NCI-H1105 treated with DMSO at 0.1 percent for 48 hours (cell line): ENCODE results near the gene ANKRD40CL.
"Not testable (repeated sequence)": the region's sequence is repeated elsewhere in the genome, so short reads cannot be mapped to it uniquely, and the experiment has no call there.

ENCODE experiments used
- DNase-seq: peaks from one replicate; lab custom pipeline; 2025; lab: John Stamatoyannopoulos, UW

The ANKRD40CL gene

DNA sequence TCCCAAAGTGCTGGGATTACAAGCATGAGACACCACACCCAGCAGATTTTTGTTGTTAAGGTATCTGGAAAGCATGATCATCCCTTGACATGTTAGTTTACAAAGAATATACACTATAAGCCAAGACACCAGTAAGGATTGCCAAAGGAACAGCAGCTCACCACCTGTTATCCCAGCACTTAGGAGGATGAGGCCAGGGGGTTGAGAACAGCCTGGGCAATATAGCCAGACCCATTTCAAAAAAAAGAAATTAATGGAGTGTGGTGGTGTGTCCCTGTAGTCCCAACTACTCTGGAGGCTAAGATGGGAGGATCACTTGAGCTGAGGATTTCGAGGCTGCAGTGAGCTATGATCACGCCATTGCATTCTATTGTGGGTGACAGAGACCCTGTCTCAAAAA, 5.1 kb downstream of the ANKRD40CL start:
- DNase-seq = no peak

DNA sequence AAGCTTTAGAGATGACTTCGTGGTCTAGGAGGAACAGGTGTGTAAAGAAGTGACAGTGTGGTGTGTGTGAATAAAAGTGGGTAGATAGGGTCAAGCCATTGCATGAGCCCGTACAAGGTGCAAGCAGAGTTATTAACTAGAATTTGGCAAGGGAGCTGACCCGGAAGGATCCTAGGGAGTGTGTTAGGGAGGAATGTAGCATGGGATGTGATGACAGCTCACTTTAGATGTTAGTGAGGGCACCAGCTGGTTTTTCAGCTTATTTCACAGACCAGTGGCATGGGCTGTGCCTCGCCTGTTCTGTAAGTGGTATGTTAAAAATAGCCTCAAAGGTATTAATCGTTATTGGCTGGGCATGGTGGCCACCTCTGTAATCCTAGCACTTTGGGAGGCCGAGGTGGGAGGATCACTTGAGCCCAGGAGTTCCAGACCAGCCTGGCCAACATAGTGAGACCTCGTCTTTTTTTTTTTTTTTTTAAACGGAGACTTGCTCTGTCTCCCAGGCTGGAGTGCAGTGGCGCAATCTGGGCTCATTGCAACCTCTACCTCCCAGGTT, 8.3 kb downstream of the ANKRD40CL start:
- no peak for DNase-seq

DNA sequence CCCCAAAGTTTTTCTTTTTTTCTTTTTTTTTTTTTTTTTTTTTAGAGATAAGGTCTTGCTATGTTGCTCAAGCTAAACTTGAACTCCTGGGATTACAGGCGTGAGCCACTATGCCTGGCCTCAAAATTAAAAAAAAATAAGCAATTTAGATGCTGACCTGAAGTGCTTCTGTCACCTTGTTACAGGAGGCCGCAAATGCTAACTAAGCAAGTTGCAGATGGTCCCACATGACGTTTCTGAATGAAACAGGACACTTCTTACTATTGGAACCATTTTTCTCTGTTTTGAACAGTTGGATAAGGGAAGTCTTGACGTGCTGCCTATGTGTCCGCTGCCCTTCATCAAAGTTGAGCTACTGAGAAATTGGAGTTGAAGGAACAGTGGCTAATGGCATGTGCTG, 8.8 kb downstream of the ANKRD40CL start:
- DNase-seq = no peak

DNA sequence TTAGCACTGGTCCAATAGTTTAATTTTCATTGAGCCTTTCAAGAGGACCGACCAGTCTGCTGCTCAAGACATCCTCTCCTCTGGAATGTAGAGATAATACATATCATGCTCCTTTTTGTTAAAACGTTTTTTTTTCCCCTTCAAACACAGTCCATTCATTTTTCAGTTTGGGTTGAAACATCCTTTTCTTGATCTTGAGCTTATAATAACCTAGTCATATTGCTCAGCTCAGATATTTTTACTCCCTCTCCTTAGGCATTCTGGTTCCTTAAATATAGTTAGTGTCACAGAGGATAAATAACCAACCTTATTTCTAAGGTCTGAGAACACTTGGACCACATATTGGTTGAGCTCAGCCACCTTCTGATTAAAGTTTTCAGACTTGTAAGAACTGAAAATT, 12.8 kb downstream of the ANKRD40CL start:
- DNase-seq = no peak

DNA sequence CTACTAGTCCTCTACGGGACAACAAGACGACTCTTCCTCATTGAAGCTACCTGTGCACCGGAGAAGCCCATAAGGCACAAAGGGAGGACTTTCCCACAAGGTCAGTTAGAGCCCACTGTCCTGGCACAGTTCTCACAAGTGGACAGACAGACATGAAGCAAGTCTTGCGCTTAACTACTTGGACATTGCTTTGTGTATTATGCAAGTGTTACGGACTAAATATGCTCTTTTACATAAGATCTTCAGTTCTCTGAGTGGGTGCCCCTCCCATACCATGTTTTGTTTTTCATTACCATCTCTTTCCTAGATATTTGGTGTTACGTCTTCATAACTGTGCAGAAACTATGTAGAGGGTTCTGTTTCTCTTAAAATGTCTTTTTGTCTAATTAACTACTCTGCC, 18.1 kb downstream of the ANKRD40CL start:
- no peak for DNase-seq

DNA sequence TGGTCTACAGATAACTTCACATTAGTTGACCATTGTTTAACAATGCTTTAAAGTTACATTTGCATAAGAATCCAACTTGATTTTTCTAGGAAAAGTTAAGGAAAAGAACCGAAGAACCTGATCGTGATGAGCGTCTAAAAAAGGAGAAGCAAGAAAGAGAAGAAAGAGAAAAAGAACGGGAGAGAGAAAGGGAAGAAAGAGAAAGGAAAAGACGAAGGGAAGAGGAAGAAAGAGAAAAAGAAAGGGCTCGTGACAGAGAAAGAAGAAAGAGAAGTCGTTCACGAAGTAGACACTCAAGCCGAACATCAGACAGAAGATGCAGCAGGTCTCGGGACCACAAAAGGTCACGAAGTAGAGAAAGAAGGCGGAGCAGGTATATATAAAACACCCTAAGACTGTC, 21.7 kb downstream of the ANKRD40CL start:
- no peak for DNase-seq

DNA sequence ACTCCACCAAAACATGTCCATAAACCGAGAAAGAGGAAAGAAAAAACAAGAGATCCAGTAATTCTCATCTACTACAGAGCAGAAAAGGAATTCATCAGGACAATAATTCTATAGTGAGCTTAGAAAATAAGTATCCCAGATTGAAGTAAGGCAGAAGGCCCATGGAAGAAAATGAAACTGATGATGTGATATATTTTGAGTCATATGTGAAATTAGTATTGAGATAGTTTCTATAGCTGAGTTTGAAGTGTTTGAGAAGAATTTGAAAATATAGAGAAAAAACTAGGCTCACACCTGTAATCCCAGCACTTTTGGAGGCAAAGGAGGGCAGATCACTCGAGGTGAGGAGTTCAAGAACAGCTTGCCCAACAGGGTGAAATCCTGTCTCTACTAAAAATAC, 28.2 kb downstream of the ANKRD40CL start:
- DNase-seq = no peak

DNA sequence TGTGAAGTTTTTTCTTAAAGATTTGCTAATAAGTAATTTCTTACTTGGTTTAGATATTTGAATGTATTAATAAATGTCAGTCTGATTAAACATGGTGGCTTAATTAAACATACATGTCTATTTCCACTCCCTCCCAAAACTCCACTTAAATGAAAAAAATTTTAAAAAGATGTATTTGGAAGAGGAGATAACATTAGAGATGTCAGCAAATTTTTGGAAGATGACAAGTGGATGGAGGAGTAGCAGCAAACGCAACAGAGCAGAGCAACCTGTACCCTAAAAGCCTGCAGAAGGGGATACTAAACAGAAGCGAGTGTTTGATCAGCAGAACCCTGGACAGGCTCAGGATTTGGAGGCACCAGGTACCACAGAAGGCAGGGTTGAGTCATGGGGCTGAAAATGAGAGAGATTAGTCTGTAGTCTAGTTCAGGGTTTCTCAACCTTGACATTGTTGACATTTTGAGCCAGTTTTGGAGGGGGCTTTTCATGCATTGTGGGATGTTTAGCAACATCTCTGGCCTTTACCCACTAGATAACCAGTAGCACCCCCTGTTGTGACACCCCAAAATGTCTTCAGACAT, 30.1 kb downstream of the ANKRD40CL start:
- DNase-seq = no peak

DNA sequence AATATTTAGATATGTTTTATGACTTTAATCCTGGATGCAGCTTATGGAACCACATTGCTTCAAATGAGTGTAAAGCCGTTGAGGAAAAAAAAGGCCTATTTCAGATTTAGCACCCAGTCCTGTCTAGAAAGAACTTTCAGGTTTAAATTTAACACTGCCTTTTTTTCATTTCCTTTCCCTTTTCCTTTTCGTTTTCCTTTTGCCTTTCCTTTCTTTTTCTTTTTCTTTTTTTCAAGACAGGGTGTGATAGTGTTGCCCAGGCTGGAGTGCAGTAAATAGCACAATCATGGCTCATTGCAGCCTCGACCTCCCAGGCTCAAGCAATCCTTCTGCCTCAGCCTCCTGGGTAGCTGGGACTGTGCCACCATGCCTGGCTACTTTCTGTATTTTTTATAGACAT, 32.0 kb downstream of the ANKRD40CL start:
- no peak for DNase-seq

DNA sequence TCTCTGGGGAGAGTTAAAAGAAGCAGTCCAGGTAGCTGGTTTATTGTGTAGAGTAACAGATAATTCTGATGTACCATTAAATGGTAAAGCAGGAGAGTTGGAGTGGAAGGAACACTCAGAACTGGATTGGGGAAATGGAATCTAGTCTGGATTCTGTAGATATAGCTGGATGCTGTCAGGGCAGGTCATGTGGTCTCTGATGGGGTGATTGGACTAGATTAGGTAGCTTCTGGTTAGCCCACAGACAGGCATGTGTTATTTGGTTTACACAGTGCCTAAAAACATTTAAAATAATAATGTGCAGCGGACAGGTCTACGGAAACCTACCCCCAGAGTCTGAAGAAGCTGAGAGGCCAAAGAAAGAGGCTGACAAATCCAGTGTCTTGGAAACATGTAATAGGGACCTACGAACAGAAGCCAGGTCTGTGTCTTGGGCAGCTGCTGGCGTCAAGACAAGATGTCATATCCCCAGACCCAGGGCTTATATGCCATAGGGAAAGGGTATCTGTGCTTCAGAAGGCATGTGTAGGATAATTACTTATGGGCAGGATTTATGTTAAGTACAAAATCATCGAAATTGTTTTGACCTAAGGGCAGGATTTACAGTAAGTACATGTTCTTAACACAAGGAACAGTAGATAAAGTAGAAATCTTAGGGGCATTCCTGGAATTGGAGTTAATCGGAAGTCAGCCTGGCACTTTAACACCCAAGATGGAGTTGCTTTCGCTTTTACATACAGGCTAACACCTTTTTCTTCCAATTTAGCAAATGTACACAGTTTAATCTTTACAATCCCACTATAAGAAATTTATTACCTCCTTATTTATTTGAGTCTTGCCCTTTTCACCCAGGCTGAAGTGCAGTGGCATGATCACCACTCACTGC, 35.5 kb downstream of the ANKRD40CL start:
- no peak for DNase-seq

DNA sequence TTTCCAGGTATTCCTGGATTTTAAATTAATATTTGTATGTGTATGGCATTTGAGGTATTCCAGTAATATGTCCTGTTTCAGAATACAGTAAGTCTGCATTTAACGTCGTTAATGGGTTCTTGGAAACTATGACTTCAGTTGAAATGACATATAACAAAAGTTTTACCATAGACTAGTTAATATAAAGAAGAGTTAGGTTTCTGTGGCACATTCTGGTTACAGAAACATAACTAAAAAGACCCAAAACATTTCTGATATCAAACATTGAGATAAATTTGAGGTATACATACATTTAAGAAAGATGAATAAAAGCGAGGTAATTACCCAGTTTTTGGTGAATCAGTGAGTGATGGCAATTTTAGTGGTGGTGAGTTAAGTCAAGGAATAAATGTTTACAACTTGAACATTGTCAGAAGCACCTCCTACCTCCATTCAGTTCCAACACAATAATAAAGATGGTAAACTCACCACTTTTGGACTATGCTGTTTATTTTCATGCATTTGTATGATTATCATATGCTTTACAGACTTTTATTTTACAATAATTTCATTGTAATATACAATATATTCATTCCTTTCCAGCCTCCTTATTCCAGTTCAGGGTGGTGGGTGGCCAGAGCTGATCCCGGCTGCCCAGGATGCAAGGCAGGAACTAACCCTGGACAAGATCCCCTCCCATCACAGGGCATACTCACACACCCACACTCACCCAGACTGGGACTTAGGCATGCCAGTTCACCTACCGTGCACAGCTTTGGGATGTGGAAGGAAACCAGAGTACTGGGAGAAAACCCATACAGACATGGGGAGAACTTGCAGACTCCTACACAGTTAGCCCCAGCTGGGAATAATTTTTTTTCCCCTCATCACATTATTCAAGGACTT, 38.2 kb downstream of the ANKRD40CL start:
- no peak for DNase-seq

DNA sequence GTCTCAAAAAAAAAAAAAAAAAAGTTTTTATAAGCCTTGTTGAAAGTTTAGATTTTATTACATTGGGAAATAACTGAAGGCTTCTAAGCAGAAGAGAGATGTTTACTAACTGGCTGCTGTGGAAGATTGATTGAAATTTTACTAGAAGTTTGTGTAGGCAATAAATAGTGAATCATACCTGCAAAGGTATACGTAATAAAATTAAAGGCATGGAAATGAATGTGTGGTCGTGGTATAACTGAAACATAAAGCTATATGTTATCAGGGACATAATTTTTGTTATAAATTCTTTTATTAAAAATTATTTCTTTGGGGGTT, 39.2 kb downstream of the ANKRD40CL start:
- no peak for DNase-seq

DNA sequence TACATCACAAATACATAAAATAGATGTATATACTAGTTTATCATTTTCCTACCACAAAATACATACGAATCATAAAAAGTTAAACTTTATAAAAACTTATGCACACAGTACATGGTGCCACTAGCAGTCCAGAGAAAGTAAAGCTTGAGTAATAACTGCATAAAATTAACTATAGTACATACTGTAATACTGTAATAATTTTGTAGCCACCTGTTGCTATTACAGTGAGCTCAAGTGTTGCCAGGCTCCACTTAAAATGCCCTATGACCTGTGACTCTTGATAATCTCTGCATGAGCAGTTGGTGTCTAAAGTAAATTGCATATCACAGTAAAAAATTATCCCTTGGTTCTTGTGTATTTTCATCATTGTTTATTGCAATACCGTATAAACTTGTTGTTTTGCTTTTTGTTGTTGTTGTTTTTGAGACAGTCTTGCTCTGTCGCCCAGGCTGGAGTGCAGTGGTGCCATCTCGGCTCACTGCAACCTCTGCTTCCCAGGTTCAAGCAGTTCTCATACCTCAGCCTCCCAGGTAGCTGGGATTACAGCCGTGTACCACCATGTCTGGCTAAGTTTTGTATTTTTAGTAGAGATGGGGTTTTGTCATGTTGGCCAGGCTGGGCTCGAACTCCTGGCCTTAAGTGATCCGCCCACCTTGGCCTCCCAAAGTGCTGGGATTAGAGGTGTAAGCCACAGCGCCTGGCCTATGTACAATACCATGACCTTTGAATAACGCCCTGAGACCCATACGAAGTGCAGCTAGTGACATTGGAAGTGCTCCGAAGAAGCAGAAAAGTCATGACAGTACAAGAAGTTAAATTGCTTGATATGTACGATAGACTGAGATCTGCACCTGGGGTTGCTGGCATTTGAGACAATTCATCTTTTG, 41.3 kb downstream of the ANKRD40CL start:
- DNase-seq = no peak

DNA sequence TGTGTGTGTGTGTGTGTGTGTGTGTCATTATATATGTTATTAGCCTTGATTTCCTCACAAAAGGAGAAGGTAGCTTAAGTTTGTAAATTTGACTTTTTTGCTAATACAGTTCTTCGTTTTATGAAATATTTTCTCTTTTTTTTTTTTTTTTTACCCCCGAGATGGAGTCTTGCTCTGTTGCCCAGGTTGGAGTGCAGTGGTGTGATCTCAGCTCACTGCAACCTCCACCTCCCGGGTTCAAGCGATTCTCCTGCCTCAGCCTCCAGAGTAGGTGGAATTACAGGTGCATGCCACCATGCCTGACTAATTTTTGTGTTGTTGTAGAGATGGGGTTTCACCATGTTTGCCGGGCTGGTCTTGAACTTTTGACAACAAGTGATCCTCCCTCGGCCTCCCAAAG, 42.7 kb downstream of the ANKRD40CL start:
- not testable (repeated sequence) for DNase-seq

DNA sequence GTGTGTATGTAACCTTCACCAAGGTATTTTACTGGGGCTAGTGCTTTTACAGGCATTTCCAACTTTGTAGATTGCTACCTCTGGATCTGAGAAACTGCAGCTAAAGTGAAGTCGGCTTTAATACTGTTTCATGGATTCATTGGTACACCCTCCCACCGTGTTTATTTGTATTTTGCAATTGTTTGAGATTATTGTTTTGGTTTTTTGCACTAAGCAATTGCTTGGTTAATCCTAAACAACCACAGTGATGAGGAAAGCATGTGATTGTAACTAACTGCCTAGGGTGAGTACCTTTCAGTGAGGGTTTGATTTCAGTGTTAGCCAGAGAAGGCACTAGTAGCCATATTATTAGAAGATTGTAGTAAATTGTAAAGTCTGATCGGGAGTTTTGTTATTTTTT, 44.6 kb downstream of the ANKRD40CL start:
- no peak for DNase-seq

DNA sequence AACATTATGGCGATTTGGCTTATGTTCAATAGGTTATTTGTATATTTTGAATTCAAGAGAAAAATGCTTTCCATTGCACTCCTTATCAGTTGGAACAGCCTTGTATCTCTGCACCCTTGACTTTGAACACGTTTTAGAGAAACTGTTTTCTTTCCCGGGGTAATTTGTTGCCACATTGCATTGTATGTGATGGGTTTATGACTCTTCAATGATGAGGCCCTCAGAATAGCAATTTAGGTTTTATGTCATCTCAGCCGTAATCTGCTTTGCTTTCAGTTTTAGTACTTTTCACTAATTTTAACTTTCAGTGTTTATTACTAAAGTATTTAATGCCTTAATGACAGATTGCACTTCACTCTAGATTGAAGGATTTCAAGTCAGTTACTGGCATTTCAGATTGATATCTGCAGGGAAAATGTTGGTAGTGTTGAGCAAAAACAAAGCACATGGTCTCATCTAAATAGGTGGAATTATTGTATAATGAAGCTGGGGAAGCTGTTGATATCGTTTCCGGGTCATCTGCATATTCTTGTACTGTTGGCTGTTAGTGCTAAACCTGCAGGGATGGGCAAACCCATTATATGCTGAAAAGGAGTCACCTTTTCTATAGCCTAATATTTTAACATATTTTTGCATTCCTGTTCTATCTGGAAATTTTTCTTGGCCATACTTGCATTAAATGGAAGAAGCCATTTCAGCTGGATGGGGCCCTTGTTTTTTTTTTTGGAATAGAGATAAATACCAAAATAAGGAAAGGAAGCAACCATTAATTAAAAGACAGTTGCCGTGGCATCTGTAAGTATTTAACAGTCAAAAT, 45.9 kb downstream of the ANKRD40CL start:
- no peak for DNase-seq

DNA sequence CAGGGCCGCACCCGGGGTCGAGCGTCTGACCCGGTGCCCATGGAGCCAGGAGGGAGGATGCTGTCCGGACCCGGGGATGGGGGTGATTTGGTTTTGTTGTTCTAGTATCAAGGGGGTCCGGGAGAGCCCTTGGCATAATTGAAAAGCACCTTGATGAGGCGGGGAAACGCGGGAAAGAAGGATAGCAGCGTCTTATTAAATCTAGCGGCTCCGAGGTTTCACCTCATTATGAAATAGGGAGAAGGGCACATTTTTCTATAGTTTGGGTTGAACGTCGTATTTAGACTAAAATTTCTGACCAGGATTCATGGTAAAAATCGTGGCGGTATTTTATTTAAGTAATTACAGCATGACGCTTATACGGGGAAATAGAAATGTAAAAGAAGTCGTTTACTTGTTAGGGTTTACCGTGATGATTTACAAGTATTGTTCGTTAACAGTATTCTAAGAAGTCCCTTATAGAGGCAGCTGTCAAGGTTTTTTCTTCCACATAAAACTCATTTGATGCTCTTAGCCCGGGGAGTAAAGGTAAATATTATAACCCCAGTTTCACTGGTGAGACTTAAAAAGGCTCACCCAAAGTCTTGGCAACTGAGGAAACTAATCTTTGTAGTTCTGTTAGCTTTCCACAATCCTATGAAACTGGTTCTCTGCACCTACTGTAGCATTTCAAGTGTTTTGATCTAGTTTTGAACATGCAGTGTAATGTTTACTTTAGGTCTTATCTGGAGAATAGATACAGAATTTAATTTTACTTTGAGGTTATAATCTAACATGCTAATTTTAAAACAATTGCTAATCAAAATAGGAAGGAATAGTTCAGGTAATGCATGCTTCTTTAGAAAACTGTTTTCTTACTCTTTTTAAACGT, 47.2 kb downstream of the ANKRD40CL start:
- DNase-seq = peak; percentile 42

DNA sequence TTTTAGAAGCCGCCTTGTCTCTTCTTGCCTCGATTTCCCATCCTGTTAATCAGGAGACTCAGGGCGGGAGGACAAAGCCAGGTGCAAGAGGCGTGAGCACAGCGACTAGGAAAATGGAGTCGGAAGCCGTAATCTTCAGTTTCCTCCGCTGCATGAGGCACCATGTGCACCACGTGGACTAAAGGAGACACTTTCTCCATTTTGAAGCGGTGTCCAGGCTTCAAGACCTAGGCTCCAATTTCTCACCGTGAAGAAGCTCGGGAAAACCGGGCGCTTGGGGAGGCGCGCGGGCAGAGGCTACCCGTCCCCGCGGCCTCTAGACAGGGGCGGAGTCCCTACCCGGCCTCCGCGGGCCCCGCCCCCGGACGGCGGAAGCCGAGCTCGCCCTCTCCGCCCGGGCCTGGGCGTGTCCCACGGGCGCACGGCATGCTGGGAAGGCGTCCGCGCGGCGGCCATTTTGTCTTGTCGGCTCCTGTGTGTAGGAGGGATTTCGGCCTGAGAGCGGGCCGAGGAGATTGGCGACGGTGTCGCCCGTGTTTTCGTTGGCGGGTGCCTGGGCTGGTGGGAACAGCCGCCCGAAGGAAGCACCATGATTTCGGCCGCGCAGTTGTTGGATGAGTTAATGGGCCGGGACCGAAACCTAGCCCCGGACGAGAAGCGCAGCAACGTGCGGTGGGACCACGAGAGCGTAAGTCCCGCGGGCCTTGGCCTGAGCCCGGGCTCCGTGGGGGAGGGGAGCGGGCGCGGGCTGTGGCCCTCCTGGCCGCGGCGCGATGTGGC, 48.0 kb downstream of the ANKRD40CL start, which contains the start of gene LUC7L3:
Gene LUC7L3 (plus strand): TSS at position 460 of the 780 bp plus-strand sequence. CDS start 130 bp downstream, at position 590.
- DNase-seq = peak; percentile 93

DNA sequence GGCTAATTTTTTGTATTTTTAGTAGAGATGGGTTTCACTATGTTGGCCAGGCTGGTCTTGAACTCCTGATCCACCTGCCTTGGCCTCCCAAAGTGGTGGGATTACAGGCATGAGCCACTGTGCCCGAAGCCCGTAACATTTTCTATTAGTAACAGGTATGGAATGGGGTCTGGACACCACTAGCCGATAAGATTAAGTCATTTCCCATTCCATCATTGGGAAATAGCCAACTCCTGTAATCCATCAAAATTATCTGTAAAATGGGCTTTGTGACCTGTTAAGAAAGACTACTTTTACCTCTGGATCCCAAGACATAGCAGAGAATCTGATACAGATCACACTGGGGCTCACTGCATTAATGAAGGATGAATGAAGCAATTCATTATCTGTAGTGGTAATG, 51.8 kb downstream of the ANKRD40CL start:
- no peak for DNase-seq
